NCI-H146 treated with DMSO at 0.1 percent for 48 hours (cell line): Measurements from ENCODE around the gene ASB3.
"Not testable (repeated sequence)": the region's sequence is repeated elsewhere in the genome, so short reads cannot be mapped to it uniquely, and the experiment has no call there.

ENCODE experiments used
- DNase-seq: peaks from one replicate; lab custom pipeline; 2025; ENCODE audit not compliant: unreplicated experiment; lab: John Stamatoyannopoulos, UW

The ASB3 gene

GRCh38 chr2:53658474-53658873 lies 128.3 kb downstream of the ASB3 start:
- DNase-seq = not testable (repeated sequence)

GRCh38 chr2:53655256-53655655 lies 131.5 kb downstream of the ASB3 start:
- no peak for DNase-seq

- no peak for DNase-seq
These were observed 132.4 kb downstream of the ASB3 start for GRCh38 chr2:53654396-53654795.

GRCh38 chr2:53652131-53652530 lies 134.6 kb downstream of the ASB3 start:
- no peak for DNase-seq

GRCh38 chr2:53646788-53647187 lies 140.0 kb downstream of the ASB3 start:
- DNase-seq = no peak

- DNase-seq = no peak
These were observed 145.5 kb downstream of the ASB3 start for GRCh38 chr2:53641290-53641689.

- DNase-seq = no peak
These were observed 146.3 kb downstream of the ASB3 start for GRCh38 chr2:53640466-53640865.

- no peak for DNase-seq
These were observed 150.2 kb downstream of the ASB3 start for GRCh38 chr2:53636596-53636995.

- DNase-seq = no peak
These were observed 150.6 kb downstream of the ASB3 start for GRCh38 chr2:53636109-53636508.

- no peak for DNase-seq
These were observed 151.1 kb downstream of the ASB3 start for GRCh38 chr2:53635694-53636093.

- DNase-seq = no peak
These were observed 153.3 kb downstream of the ASB3 start for GRCh38 chr2:53633441-53633840.

- no peak for DNase-seq
These were observed 154.0 kb downstream of the ASB3 start for GRCh38 chr2:53632714-53633113.

- DNase-seq = no peak
These were observed 154.7 kb downstream of the ASB3 start for GRCh38 chr2:53632126-53632460.

GRCh38 chr2:53631313-53632125 lies 155.2 kb downstream of the ASB3 start:
- DNase-seq = no peak

- DNase-seq = no peak
These were observed 156.6 kb downstream of the ASB3 start for GRCh38 chr2:53630026-53630606.

GRCh38 chr2:53629501-53629900 lies 157.3 kb downstream of the ASB3 start:
- DNase-seq = no peak

- no peak for DNase-seq
These were observed 157.8 kb downstream of the ASB3 start for GRCh38 chr2:53629001-53629400.

- DNase-seq = no peak
These were observed 164.6 kb downstream of the ASB3 start for GRCh38 chr2:53622141-53622540.

GRCh38 chr2:53620981-53621380 lies 165.8 kb downstream of the ASB3 start:
- DNase-seq = no peak
